Esophagus squamous epithelium (tissue), 5 donors: Measurements from ENCODE around the gene PEX11G. TPM values are rescaled to one million over a fixed set of nuclear protein-coding genes. Genes with fewer than 3 reads are reported as not detected.

Source experiments
- DNase-seq: peaks from one replicate; lab custom pipeline; 2025; lab: John Stamatoyannopoulos, UW
- H3K27ac ChIP-seq, 4 donors: fragments of 200-600 bp; sonication (generic); one replicate each; pipeline ENCODE4 v1.5.1; 2016 to 2019; ENCODE audit warnings: mild to moderate bottlenecking in 1 of 4
- H3K27me3 ChIP-seq, 4 donors: fragments of 200-600 bp; sonication (generic); 1 replicate in 3 of 4; 2 replicates in 1 of 4; pipeline versions ENCODE4 v1.5.1 to v1.6.0; 2017 to 2021; ENCODE audit warnings: antibody characterized with exemption in 1 of 4
- H3K36me3 ChIP-seq, 3 donors: fragments of 200-600 bp; sonication (generic); one replicate each; pipeline ENCODE4 v1.5.1; 2016 to 2019
- H3K4me1 ChIP-seq, 3 donors: fragments of 200-600 bp; sonication (generic); one replicate each; pipeline ENCODE4 v1.5.1; 2017 to 2019
- H3K4me3 ChIP-seq, 4 donors: fragments of 200-600 bp; sonication (generic); 1 replicate in 3 of 4; 2 replicates in 1 of 4; pipeline ENCODE4 v1.5.1; 2016 to 2019; ENCODE audit warnings: mild to moderate bottlenecking in 2 of 4, moderate library complexity in 1 of 4
- H3K9me3 ChIP-seq, 3 donors: fragments of 200-600 bp; sonication (generic); one replicate each; pipeline ENCODE4 v1.5.1; 2016 to 2019
- CTCF ChIP-seq, 6 experiments: fragments of 450-650 bp in 4 of 6; fragments of 200-600 bp in 2 of 6; sonication (generic) in 2 of 6; IDR thresholded peaks; one replicate each; pipeline ENCODE4 v1.5.1; 2016 to 2019; ENCODE audit warnings: antibody characterized with exemption in 6 of 6, mild to moderate bottlenecking in 4 of 6, moderate library complexity in 4 of 6
- POLR2A ChIP-seq, 4 donors: fragments of 450-650 bp; IDR thresholded peaks; one replicate each; pipeline ENCODE4 v1.6.1; 2017; ENCODE audit warnings: antibody characterized with exemption in 4 of 4, mild to moderate bottlenecking in 4 of 4, moderate library complexity in 3 of 4
- WGBS, 2 donors: methylation state at CpG; one replicate each; pipeline ENCODE4 v1.1.5; 2018; 5-methylcytosine and 5-hydroxymethylcytosine counted together
- intact Hi-C: fragments of 100-400 bp; cut with DNase I; formaldehyde crosslinking; loops from one replicate; pipeline ENCODE4 v1.15.0; 2022
- total RNA-seq, 4 donors: library from RNA; depleted of rRNA; stranded (reverse); fragments of >200 nt; gene quantifications; one replicate each; pipeline ENCODE4 v1.1.0, GENCODE V29; 2016
- donor health status: DM: yes; HTN: yes; CAD: no.

PEX11G gene
- total RNA-seq, 4 donors from 2014 or later = 1.1 to 6.7 (median 4.1) TPM

- no peak for DNase-seq
- WGBS, 2 donors = 73 to 76% methylated on average over 9 to 11 of the region's 11 CpGs
- Histone ChIP-seq H3K4me3 (no peak overlapping the region), H3K36me3 (peaks cover 0 to 5% (median 0%) of the 10 kb centered on the region in 3 donors), H3K9me3 (no peaks in the 10 kb centered on the region), H3K27ac (peak overlapping the region in 2 of 4 donors; percentile 15 to 51), H3K4me1 (peaks cover 6 to 19% (median 7%) of the 10 kb centered on the region in 3 donors), H3K27me3 (no peaks in the 10 kb centered on the region)
- TF ChIP-seq CTCF (IDR thresholded peaks at IDR 0.05) (no peak), POLR2A (IDR thresholded peaks at IDR 0.05) (no peak)
- intact Hi-C loops = no loop called here
Measured at GRCh38 chr19:7480222-7480969, 8.4 kb downstream of the PEX11G start.

- peaks cover 6 to 19% (median 7%) of the 10 kb centered on the region in 3 donors for H3K4me1 ChIP-seq
- no peak overlapping the region for H3K4me3 ChIP-seq
- WGBS, 2 donors = 82% methylated on average over 2 of the region's 9 CpGs; no CpG with 5 or more reads in 1 of the 2 donors
- DNase-seq = no peak
- intact Hi-C loops = no loop called here
- H3K27me3 ChIP-seq = no peaks in the 10 kb centered on the region
- no peak for TF ChIP-seq POLR2A (IDR thresholded peaks at IDR 0.05)
- no peak for TF ChIP-seq CTCF (IDR thresholded peaks at IDR 0.05)
- no peaks in the 10 kb centered on the region for H3K36me3 ChIP-seq
- H3K9me3 ChIP-seq = no peaks in the 10 kb centered on the region
- H3K27ac ChIP-seq = no peak overlapping the region
Measured at GRCh38 chr19:7478843-7479227, 10.0 kb downstream of the PEX11G start.

DNA sequence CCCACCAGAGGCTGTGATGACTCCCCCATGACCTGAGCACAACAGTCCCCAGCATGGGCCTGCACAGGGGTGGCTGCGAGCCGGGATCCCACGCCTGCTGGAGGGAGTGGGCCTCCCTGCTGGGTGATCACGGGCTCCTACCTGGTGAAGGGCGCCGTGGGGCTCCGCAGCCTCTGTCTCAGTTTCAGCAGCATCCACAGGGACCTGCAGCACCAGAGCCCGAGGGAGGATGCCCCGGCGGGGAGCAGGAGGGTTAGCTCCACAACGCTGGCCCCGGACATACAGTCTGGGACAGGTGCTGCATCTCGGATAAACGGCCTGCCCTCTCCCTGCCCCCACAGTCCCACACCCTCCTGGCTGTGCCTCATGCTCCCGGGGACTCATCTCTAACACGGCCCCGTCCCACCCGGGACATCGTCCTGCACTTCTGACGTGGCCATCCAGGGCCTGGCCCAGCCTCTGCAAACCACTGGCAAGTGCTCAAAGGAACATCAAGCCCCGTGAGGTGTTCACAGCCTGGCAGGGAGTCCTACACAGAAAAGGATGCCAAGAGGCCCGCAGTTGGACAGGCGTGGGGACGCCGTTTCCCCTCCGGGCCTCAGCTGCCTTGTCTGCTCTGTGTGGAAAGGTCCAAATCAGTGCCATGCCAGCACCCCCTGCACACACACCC, 10.5 kb downstream of the PEX11G start:
- Histone ChIP-seq H3K27ac (no peak overlapping the region), H3K36me3 (peaks cover 0 to under 1% (median 0%) of the 10 kb centered on the region in 3 donors), H3K4me3 (no peak overlapping the region), H3K27me3 (no peaks in the 10 kb centered on the region), H3K4me1 (peaks cover 6 to 18% (median 6%) of the 10 kb centered on the region in 3 donors), H3K9me3 (no peaks in the 10 kb centered on the region)
- intact Hi-C loops = no loop called here
- WGBS, 2 donors = 40 to 44% methylated on average over 1 to 8 of the region's 26 CpGs
- DNase-seq = no peak
- TF ChIP-seq CTCF (IDR thresholded peaks at IDR 0.05) (no peak), POLR2A (IDR thresholded peaks at IDR 0.05) (no peak)

DNA sequence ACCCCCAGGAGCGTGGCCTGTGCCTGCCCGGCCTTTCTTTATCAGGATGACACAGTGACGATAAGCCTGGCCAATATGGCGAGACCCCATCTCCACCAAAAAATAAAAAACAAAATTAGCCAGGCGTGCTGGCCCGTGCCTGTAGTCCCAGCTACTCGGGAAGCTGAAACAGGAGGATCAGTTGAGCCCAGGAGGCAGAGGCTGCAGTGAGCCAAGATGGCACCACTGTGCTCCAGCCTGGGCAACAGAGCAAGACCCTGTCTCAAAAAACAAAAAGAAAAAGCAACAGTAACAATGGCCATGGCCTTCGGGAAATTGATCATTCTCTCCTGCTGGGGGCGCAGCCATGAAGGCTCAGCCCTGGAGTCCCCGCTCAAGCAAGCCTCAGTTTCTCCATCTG, 11.1 kb downstream of the PEX11G start:
- WGBS, 2 donors = 75 to 91% methylated on average over 9 to 10 of the region's 10 CpGs
- DNase-seq = no peak
- Histone ChIP-seq H3K4me1 (peaks cover 2 to 12% (median 2%) of the 10 kb centered on the region in 3 donors), H3K9me3 (no peaks in the 10 kb centered on the region), H3K4me3 (no peak overlapping the region), H3K27ac (no peak overlapping the region), H3K27me3 (no peaks in the 10 kb centered on the region), H3K36me3 (peaks cover 0 to 6% (median 0%) of the 10 kb centered on the region in 3 donors)
- intact Hi-C loops = no loop called here
- TF ChIP-seq POLR2A (IDR thresholded peaks at IDR 0.05) (no peak), CTCF (IDR thresholded peaks at IDR 0.05) (no peak)
